ENCODE data around the gene CENPX. TPM values are rescaled to one million over a fixed set of nuclear protein-coding genes. Genes with fewer than 3 reads are reported as not detected.

The CENPX gene
- total and polyA plus RNA-seq, 2 of the 13 experiments (the other 11 are each of a cell fraction or from before 2014, with no cell fraction given) = 92.7 to 170 TPM

DNA sequence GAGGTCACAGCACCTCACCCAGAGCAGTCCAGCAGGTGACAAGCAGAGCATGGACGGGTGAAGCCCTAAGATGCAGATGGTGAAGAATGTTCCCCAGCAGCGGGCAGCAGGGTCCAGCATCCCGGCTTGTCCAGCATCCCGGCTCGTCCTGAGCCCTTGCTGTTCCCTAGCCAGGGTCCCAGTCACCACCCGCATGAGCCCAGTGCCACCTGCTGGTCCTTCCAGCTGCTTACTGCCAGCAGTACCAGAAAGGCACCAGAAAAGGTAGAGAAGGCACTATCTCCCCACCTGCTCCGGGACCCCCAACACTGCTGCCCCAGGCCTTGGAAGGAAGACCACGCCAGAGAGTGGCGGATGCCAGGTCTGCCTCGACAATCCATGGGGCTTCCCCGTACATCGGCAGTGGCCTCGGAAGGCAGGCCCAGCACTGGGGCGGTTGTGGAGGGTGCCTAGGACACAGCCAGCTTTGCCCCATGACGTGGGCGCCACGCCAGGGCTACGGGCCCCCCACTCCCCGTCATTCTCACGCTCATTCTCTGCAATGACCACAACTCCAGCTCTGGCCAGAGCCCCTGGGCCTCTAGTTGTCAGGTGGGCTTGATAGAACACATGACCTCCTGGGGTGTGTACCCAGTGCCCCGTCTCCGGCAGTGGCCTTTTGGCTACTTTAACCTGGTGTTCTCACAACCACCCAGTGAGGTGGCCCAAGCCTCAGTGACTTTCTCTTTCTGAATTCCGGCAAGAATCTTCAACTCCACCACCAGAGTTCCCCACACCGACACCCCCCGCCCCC lies 1.4 kb downstream of the CENPX start (continued):
- TF ChIP-seq ZNF446 (CRISPR knock-in tag; IDR thresholded peaks at IDR 0.05) (0 out of 2 replicates have a peak, but pooled peaks have one; percentile 15), ZNF33B (CRISPR knock-in tag; IDR thresholded peaks at IDR 0.05) (peak; percentile 52; the same call in 1 of the 2 replicates), CEBPB (IDR thresholded peaks at IDR 0.05; ENCODE audit: borderline replicate concordance, low read depth, low read length) (no peak), GATAD1 (CRISPR knock-in tag; IDR thresholded peaks at IDR 0.05) (peak; percentile 76), ZSCAN30 (CRISPR knock-in tag; IDR thresholded peaks at IDR 0.05) (no peak), FLYWCH1 (CRISPR knock-in tag; IDR thresholded peaks at IDR 0.05) (no peak), NCOA2 (CRISPR knock-in tag; IDR thresholded peaks at IDR 0.05) (peak; percentile 31; the same call in 1 of the 2 replicates), MIER3 (CRISPR knock-in tag; IDR thresholded peaks at IDR 0.05; ENCODE audit: borderline replicate concordance) (peak; percentile 66; the same call in 1 of the 2 replicates), NFIB (CRISPR knock-in tag; IDR thresholded peaks at IDR 0.05; ENCODE audit: borderline replicate concordance) (no peak; the same call in 1 of the 2 replicates), ZSCAN9 (CRISPR knock-in tag; IDR thresholded peaks at IDR 0.05; ENCODE audit: borderline replicate concordance) (peak; percentile 80; the same call in 1 of the 2 replicates), ZNF253 (CRISPR knock-in tag; IDR thresholded peaks at IDR 0.05; ENCODE audit: borderline replicate concordance) (no peak; the same call in none of the 2 replicates), NR2F2 (IDR thresholded peaks at IDR 0.05; ENCODE audit: borderline replicate concordance, low read depth) (no peak), ZSCAN21 (CRISPR knock-in tag; IDR thresholded peaks at IDR 0.05; ENCODE audit: borderline replicate concordance) (peak; percentile 79), RFX5 (IDR thresholded peaks at IDR 0.05; ENCODE audit: low read depth, low read length) (no peak), YEATS2 (CRISPR knock-in tag; IDR thresholded peaks at IDR 0.05; ENCODE audit: borderline replicate concordance) (peak; percentile 59; the same call in 1 of the 2 replicates), BRCA1 (CRISPR knock-in tag; IDR thresholded peaks at IDR 0.05) (peak; percentile 89), ZNF282 (IDR thresholded peaks at IDR 0.05; ENCODE audit: partially characterized antibody) (no peak), TAF1 (CRISPR knock-in tag; IDR thresholded peaks at IDR 0.05) (peak; percentile 63; the same call in 1 of the 2 replicates), ZNF260 (CRISPR knock-in tag; IDR thresholded peaks at IDR 0.05; ENCODE audit: borderline replicate concordance, low read depth) (no peak)
- TF ChIP-seq, protein P1, sequence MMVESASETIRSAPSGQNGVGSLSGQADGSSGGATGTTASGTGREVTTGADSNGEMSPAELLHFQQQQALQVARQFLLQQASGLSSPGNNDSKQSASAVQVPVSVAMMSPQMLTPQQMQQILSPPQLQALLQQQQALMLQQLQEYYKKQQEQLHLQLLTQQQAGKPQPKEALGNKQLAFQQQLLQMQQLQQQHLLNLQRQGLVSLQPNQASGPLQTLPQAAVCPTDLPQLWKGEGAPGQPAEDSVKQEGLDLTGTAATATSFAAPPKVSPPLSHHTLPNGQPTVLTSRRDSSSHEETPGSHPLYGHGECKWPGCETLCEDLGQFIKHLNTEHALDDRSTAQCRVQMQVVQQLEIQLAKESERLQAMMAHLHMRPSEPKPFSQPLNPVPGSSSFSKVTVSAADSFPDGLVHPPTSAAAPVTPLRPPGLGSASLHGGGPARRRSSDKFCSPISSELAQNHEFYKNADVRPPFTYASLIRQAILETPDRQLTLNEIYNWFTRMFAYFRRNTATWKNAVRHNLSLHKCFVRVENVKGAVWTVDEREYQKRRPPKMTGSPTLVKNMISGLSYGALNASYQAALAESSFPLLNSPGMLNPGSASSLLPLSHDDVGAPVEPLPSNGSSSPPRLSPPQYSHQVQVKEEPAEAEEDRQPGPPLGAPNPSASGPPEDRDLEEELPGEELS (CRISPR knock-in tag; IDR thresholded peaks at IDR 0.05) = peak; percentile 29; the same call in 1 of the 2 replicates
- TF ChIP-seq, protein P2, sequence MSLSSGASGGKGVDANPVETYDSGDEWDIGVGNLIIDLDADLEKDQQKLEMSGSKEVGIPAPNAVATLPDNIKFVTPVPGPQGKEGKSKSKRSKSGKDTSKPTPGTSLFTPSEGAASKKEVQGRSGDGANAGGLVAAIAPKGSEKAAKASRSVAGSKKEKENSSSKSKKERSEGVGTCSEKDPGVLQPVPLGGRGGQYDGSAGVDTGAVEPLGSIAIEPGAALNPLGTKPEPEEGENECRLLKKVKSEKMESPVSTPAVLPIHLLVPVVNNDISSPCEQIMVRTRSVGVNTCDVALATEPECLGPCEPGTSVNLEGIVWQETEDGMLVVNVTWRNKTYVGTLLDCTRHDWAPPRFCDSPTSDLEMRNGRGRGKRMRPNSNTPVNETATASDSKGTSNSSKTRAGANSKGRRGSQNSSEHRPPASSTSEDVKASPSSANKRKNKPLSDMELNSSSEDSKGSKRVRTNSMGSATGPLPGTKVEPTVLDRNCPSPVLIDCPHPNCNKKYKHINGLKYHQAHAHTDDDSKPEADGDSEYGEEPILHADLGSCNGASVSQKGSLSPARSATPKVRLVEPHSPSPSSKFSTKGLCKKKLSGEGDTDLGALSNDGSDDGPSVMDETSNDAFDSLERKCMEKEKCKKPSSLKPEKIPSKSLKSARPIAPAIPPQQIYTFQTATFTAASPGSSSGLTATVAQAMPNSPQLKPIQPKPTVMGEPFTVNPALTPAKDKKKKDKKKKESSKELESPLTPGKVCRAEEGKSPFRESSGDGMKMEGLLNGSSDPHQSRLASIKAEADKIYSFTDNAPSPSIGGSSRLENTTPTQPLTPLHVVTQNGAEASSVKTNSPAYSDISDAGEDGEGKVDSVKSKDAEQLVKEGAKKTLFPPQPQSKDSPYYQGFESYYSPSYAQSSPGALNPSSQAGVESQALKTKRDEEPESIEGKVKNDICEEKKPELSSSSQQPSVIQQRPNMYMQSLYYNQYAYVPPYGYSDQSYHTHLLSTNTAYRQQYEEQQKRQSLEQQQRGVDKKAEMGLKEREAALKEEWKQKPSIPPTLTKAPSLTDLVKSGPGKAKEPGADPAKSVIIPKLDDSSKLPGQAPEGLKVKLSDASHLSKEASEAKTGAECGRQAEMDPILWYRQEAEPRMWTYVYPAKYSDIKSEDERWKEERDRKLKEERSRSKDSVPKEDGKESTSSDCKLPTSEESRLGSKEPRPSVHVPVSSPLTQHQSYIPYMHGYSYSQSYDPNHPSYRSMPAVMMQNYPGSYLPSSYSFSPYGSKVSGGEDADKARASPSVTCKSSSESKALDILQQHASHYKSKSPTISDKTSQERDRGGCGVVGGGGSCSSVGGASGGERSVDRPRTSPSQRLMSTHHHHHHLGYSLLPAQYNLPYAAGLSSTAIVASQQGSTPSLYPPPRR (CRISPR knock-in tag; IDR thresholded peaks at IDR 0.05; ENCODE audit: borderline replicate concordance) = peak; percentile 49; the same call in 1 of the 2 replicates
- TF ChIP-seq, protein P3, sequence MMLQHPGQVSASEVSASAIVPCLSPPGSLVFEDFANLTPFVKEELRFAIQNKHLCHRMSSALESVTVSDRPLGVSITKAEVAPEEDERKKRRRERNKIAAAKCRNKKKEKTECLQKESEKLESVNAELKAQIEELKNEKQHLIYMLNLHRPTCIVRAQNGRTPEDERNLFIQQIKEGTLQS (CRISPR knock-in tag; IDR thresholded peaks at IDR 0.05) = no peak; the same call in 1 of the 2 replicates

All from HepG2 (cell line).